HUES6 (cell line): ENCODE measurements around the gene PLEKHH1.

Experiments
- H3K27ac ChIP-seq: 2 replicates; pipeline ENCODE4 v1.7.0; 2013; ENCODE audit warnings: low read depth, mild to moderate bottlenecking, low read length, inconsistent platforms
- H3K27me3 ChIP-seq: 2 replicates; pipeline ENCODE4 v1.6.1; 2013; ENCODE audit warnings: low read length; ENCODE audit not compliant: control insufficient read depth, insufficient read depth
- H3K36me3 ChIP-seq: 2 replicates; pipeline ENCODE4 v1.6.1; 2013; ENCODE audit warnings: low read length; ENCODE audit not compliant: control insufficient read depth, insufficient read depth
- H3K4me1 ChIP-seq: 2 replicates; pipeline ENCODE4 v1.6.1; 2013; ENCODE audit warnings: low read length; ENCODE audit not compliant: control insufficient read depth, insufficient read depth
- H3K4me3 ChIP-seq: 2 replicates; pipeline ENCODE4 v1.5.1; 2013; ENCODE audit warnings: low read depth, low read length
- H3K9ac ChIP-seq: one replicate; pipeline ENCODE4 v1.6.1; 2013; ENCODE audit warnings: mild to moderate bottlenecking, low read length
- H3K9me3 ChIP-seq: 2 replicates; pipeline ENCODE4 v1.6.1; 2013; ENCODE audit warnings: low read depth, low read length; ENCODE audit not compliant: control insufficient read depth, insufficient read depth

Gene PLEKHH1

DNA sequence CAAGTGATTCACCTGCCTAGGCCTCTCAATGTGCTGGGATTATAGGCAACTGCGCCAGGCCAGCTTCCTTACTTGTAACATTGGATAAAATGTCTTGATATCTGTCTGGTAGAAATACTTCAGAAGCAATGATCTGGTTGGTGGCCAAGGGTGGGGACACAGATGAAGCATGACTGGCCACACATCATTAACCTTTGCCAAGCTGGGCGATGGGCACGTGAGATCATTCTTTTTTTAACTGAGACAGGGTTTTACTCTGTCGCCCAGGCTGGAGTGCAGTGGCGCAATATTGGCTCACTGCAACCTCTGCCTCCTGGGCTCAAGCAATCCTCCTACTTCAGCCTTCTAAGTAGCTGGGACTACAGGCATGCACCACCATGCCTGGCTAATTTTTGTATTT, 31.1 kb downstream of the PLEKHH1 start:
- no peaks in the 10 kb centered on the region for H3K27me3 ChIP-seq
- no peak overlapping the region for H3K27ac ChIP-seq
- no peak overlapping the region for H3K9ac ChIP-seq
- peaks cover 12% of the 10 kb centered on the region for H3K4me1 ChIP-seq
- H3K4me3 ChIP-seq, result no peak overlapping the region
- peaks cover 34% of the 10 kb centered on the region for H3K36me3 ChIP-seq
- H3K9me3 ChIP-seq, result no peaks in the 10 kb centered on the region

DNA sequence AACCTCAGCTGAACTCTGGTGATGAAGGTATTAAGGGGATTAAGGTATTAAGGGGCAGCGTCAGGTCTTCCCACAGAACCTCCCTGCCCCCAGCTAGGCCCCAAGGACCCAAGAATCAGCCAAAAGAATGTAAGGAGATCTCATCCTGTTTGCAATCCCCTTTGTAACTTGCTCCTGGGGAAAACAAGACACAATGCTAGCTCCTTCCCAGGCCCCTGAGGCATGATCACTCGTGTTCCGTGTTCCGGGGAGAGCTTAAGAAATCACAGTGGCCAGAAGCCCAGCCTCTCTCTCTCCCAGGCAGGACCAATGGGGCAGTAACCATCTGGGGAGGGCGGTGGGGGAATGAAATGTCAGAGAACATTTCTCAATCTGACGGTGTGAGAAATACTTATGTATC, 33.8 kb downstream of the PLEKHH1 start:
- H3K9me3 ChIP-seq, result no peaks in the 10 kb centered on the region
- H3K36me3 ChIP-seq, result peaks cover 24% of the 10 kb centered on the region
- no peak overlapping the region for H3K27ac ChIP-seq
- H3K4me3 ChIP-seq, result no peak overlapping the region
- H3K4me1 ChIP-seq, result peaks cover 8% of the 10 kb centered on the region; the same call in 1 of the 2 replicates
- H3K9ac ChIP-seq, result no peak overlapping the region
- H3K27me3 ChIP-seq, result no peaks in the 10 kb centered on the region

DNA sequence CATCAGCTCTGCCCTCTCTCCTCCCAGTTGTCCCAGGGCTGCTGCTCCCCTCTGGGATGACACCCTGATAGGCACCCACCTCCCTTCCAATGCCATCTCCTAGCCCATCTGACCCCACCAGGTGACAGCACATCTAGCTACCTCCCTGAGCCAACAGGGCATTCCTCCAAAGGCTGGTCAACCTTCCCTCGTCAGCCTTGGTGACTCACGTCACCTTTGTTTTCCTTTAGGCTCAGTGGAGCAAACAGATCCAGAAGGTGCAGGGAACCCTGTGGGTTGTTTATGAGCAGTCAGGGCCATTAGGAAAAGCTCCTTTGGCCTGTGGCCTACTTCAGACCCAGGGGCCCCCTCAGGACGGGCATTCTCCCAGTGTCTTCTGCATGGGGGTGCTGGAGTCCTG, 34.6 kb downstream of the PLEKHH1 start:
- no peak overlapping the region for H3K4me3 ChIP-seq
- H3K4me1 ChIP-seq, result peaks cover 8% of the 10 kb centered on the region; the same call in 1 of the 2 replicates
- no peak overlapping the region for H3K9ac ChIP-seq
- no peak overlapping the region for H3K27ac ChIP-seq
- no peaks in the 10 kb centered on the region for H3K9me3 ChIP-seq
- no peaks in the 10 kb centered on the region for H3K27me3 ChIP-seq
- peaks cover 17% of the 10 kb centered on the region for H3K36me3 ChIP-seq

DNA sequence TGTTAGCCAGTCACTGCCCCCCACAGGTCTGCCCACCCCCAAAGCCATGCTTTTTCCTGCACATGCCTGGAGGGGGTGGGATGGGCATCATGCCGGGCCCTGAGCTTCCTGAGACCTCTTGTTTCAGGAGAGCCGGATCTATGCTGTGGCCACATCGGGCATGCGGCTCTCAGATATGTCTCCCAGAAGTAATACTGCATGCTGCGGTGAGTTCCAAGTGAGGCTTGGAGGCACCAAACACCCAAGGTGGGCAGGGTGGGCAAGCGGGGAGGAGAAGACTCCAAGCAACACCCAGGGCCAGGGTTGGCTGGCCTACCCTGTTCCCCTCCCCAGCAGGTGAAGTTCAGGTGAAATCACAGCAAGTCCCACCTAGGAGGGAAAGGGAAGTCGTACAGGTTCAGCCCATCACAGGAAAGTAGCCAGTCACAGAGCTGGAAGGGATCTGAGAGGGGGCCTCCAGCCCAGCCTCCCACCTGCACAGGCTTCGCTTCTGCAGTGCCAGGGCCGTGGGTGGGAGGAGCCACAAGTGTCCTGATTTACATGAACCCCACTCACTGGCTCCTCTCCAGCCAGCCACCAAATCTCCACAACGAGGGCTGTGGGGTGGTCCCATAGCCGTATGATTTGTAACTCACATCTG, 36.0 kb downstream of the PLEKHH1 start:
- Histone ChIP-seq H3K27ac (no peak overlapping the region), H3K4me3 (no peak overlapping the region), H3K4me1 (peaks cover 8% of the 10 kb centered on the region; the same call in 1 of the 2 replicates), H3K9me3 (no peaks in the 10 kb centered on the region), H3K36me3 (peaks cover 22% of the 10 kb centered on the region), H3K27me3 (no peaks in the 10 kb centered on the region), H3K9ac (no peak overlapping the region)

DNA sequence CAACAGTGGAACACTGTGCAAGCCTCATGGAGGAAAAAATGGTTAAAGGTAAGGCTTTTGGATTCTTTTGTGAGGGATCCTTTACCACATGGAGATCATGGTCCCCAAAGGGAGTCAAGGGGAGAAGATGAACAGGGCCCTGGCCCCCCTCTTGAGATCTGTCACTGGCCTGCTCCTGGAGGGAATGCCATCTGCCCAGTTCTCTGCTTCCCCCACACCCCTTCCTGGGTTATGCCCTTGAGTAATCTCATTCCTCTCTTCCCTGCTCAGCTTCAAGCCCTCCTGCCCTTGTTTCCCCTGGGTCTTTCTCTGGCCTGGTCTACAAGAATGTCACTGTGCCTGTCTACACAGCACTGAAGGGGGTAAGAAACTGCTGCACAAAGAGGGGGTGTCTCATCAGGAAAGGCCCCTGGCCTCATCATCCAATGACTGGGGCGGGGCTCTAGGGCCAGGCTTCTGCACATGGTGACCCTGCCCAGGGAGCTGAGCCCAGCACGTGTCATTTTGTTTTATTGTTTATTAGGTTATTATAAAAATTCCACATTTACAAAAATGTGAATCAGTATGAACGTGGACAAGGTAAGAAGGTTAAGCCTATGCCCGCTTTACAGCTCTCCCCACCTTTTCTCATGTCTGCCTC, 36.7 kb downstream of the PLEKHH1 start:
- no peaks in the 10 kb centered on the region for H3K27me3 ChIP-seq
- peaks cover 28% of the 10 kb centered on the region for H3K36me3 ChIP-seq
- no peak overlapping the region for H3K27ac ChIP-seq
- peaks cover 8% of the 10 kb centered on the region; the same call in 1 of the 2 replicates for H3K4me1 ChIP-seq
- H3K9ac ChIP-seq, result no peak overlapping the region
- H3K9me3 ChIP-seq, result no peaks in the 10 kb centered on the region
- no peak overlapping the region for H3K4me3 ChIP-seq

DNA sequence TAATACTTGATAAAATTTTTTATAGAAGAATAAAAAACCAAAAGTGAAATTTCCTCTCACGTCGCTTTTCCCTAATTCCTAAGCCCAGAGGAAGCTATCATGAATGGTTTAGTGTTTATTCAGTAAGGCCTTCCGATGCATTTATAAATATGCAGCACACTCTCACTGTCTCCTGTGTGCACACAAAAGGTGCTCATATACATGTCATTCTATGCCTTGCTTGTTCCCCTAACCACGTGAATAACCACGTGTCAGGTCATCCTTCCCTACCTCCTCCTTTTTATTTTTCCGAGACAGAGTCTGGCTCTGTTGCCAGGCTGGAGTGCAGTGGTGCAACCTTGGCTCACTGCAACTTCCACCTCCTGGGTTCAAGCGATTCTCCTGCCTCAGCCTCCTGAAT, 37.4 kb downstream of the PLEKHH1 start:
- Histone ChIP-seq H3K36me3 (peaks cover 27% of the 10 kb centered on the region), H3K27me3 (no peaks in the 10 kb centered on the region), H3K9ac (no peak overlapping the region), H3K4me3 (no peak overlapping the region), H3K27ac (no peak overlapping the region), H3K9me3 (no peaks in the 10 kb centered on the region), H3K4me1 (peaks cover 8% of the 10 kb centered on the region; the same call in 1 of the 2 replicates)

DNA sequence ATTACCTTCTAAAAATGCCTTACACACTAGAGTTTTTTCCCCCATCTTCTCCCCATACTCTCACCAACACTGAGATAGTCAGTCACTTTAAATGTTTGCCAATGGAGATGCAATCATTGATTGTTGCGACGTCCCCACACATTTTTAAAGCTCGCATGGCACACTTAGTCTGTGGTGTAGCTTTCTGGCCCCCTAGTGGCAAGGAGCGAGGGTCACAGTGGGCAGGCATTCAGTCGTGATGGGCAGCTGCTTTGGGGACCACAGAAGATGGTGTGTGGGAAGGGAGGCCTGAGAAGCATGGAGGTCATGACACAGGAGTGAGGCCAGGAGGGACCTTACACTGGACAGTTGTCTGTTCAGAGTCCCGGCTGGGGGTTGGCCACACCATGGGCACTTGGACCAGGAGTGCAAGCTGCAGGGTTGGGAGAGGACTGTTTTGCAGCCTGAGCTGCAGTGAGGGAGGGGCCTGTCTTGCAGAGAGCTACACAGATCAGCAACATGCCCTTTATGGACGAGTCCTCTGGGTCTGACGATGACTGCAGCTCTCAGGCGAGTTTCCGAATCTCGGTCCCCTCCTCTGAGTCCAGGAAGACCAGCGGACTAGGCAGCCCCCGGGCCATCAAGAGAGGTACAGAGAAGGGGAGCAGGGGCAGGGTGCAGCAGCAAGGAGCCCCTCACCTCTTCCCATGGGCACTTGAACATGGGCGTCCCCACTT, 38.3 kb downstream of the PLEKHH1 start:
- Histone ChIP-seq H3K27ac (no peak overlapping the region), H3K36me3 (peaks cover 35% of the 10 kb centered on the region), H3K27me3 (no peaks in the 10 kb centered on the region), H3K4me1 (peaks cover 8% of the 10 kb centered on the region; the same call in 1 of the 2 replicates), H3K4me3 (no peak overlapping the region), H3K9me3 (no peaks in the 10 kb centered on the region), H3K9ac (no peak overlapping the region)

DNA sequence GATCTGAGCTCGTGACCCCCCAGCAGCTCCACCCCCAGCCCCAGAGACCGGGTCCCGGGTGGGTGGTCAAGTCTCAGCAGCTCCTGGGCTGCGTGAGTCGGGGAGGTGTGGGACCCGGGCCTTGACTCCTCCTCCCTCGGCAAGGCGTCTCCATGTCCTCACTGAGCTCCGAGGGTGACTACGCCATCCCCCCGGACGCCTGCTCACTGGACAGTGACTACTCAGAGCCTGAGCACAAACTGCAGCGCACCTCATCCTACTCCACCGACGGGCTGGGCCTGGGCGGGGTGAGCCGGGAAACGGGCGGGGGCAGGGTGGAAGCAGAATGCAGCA, 38.9 kb downstream of the PLEKHH1 start:
- H3K9me3 ChIP-seq, result no peaks in the 10 kb centered on the region
- H3K4me3 ChIP-seq, result no peak overlapping the region
- 0 out of 2 replicates have a peak, but pooled peaks cover 4% of the 10 kb centered on the region for H3K4me1 ChIP-seq
- H3K27me3 ChIP-seq, result no peaks in the 10 kb centered on the region
- H3K36me3 ChIP-seq, result peaks cover 38% of the 10 kb centered on the region
- H3K9ac ChIP-seq, result no peak overlapping the region
- H3K27ac ChIP-seq, result no peak overlapping the region

DNA sequence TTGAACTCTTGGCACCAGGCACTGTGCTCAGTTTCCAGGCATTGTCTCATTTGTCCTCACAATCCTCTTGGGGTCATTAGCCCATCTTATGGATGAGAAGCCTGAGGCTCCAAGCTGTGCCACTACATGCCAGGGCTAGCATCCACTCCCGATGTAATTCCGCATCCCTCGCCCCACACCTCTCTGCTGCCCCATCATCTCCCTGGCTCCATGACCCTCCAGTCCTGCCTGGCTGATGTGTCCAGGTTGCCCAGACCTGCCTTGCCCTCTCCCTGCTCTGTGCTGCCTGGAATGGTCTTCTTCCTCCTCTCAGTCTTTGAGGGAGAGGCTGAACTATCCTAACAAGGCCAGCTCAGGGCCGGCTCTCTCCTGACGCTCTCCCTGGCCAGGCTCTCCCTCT, 39.5 kb downstream of the PLEKHH1 start:
- Histone ChIP-seq H3K9ac (no peak overlapping the region), H3K36me3 (peaks cover 43% of the 10 kb centered on the region), H3K9me3 (no peaks in the 10 kb centered on the region), H3K27me3 (no peaks in the 10 kb centered on the region), H3K4me1 (no peaks in the 10 kb centered on the region), H3K27ac (no peak overlapping the region), H3K4me3 (no peak overlapping the region)

DNA sequence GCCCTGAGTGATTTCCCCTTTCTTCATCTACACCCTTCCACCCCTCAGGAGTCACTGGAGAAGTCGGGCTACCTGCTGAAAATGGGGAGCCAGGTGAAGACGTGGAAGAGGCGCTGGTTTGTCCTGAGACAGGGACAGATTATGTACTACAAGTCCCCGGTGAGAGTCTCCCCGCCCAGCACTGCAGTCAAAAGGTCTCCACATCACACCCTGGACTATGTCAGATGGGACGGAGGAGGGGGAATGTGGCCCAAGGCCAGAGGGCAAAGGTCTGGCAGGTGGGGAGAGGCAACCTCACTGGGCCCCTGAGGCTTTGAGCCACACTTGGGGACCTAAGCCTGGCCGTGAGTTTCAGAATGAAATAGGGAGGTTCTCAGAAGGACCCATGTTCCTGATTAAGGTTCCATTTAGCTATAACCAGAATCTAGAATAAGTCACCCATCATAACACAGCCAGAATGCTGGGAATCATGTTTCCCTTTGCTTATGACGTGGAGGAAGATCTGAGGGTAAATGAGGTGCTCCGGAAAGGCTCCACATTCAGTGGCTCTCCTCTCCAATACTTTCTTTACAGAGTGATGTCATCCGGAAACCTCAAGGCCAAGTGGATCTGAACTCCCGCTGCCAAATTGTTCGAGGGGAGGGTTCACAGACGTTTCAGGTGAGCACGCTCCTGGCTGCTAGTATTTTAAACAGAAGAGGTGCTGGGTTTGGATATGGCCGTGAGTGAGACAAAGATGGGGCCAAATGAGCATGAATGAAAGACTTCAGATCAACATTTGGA, 40.3 kb downstream of the PLEKHH1 start:
- Histone ChIP-seq H3K36me3 (peaks cover 51% of the 10 kb centered on the region), H3K27me3 (no peaks in the 10 kb centered on the region), H3K9me3 (no peaks in the 10 kb centered on the region), H3K4me3 (no peak overlapping the region), H3K4me1 (no peaks in the 10 kb centered on the region), H3K27ac (no peak overlapping the region), H3K9ac (no peak overlapping the region)
